ENCODE data around the gene TTC24. TPM values are rescaled to one million over a fixed set of nuclear protein-coding genes. Genes with fewer than 3 reads are reported as not detected.

The TTC24 gene
- polyA plus RNA-seq, 1 donor from 2014 or later: not detected

GRCh38 chr1:156578055-156578454, 1.5 kb upstream of the TTC24 start:
- Histone ChIP-seq H3K27ac (ENCODE audit: low read length) (no peak overlapping the region), H2AFZ (ENCODE audit: low read depth, low read length) (no peak overlapping the region)

DNA sequence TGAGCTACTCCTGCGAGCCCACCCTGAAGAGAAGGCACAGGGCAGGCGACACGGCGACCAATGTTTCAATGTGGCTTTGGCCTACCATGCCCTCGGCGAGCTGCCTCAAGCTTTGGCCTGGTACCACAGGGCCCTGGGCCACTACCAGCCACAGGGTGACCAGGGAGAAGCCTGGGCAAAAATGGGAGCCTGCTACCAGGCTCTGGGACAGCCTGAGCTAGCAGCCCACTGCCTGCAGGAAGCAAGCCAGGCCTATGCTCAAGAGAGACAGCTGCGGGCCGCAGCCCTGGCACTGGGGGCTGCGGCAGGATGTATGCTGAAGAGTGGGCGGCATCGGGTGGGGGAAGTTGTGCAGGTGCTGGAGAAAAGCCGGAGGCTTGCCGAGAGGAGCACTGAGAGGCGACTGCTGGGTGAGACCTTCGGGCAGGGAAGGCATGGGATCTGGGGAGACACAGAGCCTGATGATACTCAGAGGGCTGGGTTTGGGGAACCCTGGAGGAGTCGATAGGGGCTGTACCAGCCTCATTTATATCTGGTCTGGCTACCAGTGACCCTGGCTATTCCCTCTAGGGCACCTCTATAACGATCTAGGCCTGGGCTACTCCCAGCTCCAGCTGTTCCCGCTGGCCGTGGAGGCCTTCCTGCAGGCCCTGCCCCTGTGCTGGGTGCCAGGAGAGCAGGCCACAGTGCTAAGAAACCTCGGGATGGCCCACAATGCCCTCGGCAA, 2.3 kb downstream of the TTC24 start:
- no peaks in the 10 kb centered on the region for H3K9me3 ChIP-seq (ENCODE audit: low read length)
- H3K36me3 ChIP-seq (ENCODE audit: insufficient read depth, low read length): no peaks in the 10 kb centered on the region
- H4K20me1 ChIP-seq (ENCODE audit: insufficient read depth): no peaks in the 10 kb centered on the region
- no peak overlapping the region for H3K27ac ChIP-seq (ENCODE audit: low read length)
- H2AFZ ChIP-seq (ENCODE audit: low read depth, low read length): no peak overlapping the region
- H3K9me2 ChIP-seq (ENCODE audit: insufficient read depth, low read length): no peaks in the 10 kb centered on the region
- H3K4me3 ChIP-seq (ENCODE audit: low read length): no peak overlapping the region
- H3F3A ChIP-seq (ENCODE audit: insufficient read depth, low read length, poor library complexity, severe bottlenecking): no peaks in the 10 kb centered on the region
- no peaks in the 10 kb centered on the region for H3K79me2 ChIP-seq (replicated peaks; ENCODE audit: insufficient read depth, low read length)
- no peak for TF ChIP-seq EP300 (conservative IDR thresholded peaks at IDR 0.05; ENCODE audit: poor library complexity, severe bottlenecking)
- no peak for TF ChIP-seq CTCF (IDR thresholded peaks at IDR 0.05; ENCODE audit: poor library complexity, severe bottlenecking)
- no peak for TF ChIP-seq TAF1 (IDR thresholded peaks at IDR 0.05; ENCODE audit: low read depth)
- no peak overlapping the region for H3K4me2 ChIP-seq (ENCODE audit: low read length)
- H3K27me3 ChIP-seq (ENCODE audit: insufficient read depth, low read depth, low read length): no peaks in the 10 kb centered on the region
- no peak overlapping the region for H3K9ac ChIP-seq (ENCODE audit: low read length)

More at GRCh38 chr1:156578055-156578454, 1.5 kb upstream of the TTC24 start:
- no peaks in the 10 kb centered on the region for H3K27me3 ChIP-seq (ENCODE audit: insufficient read depth, low read depth, low read length)
- H3K4me2 ChIP-seq (ENCODE audit: low read length): no peak overlapping the region
- no peaks in the 10 kb centered on the region for H3K9me3 ChIP-seq (ENCODE audit: low read length)
- H3K36me3 ChIP-seq (ENCODE audit: insufficient read depth, low read length): no peaks in the 10 kb centered on the region
- H4K20me1 ChIP-seq (ENCODE audit: insufficient read depth): no peaks in the 10 kb centered on the region
- H3F3A ChIP-seq (ENCODE audit: insufficient read depth, low read length, poor library complexity, severe bottlenecking): no peaks in the 10 kb centered on the region
- H3K9me2 ChIP-seq (ENCODE audit: insufficient read depth, low read length): no peaks in the 10 kb centered on the region
- no peak overlapping the region for H3K4me3 ChIP-seq (ENCODE audit: low read length)
- H3K79me2 ChIP-seq (replicated peaks; ENCODE audit: insufficient read depth, low read length): no peaks in the 10 kb centered on the region
- TF ChIP-seq EZH2 (IDR thresholded peaks at IDR 0.05; ENCODE audit: borderline replicate concordance, insufficient read depth, low read length, poor library complexity, severe bottlenecking) (no peak), CTCF (IDR thresholded peaks at IDR 0.05; ENCODE audit: poor library complexity, severe bottlenecking) (no peak), TAF1 (IDR thresholded peaks at IDR 0.05; ENCODE audit: low read depth) (no peak), RAD21 (conservative IDR thresholded peaks at IDR 0.05) (no peak), POLR2AphosphoS5 (IDR thresholded peaks at IDR 0.05) (no peak), EP300 (conservative IDR thresholded peaks at IDR 0.05; ENCODE audit: poor library complexity, severe bottlenecking) (no peak), SMC3 (conservative IDR thresholded peaks at IDR 0.05; ENCODE audit: poor library complexity) (no peak), MXI1 (conservative IDR thresholded peaks at IDR 0.05; ENCODE audit: poor library complexity, severe bottlenecking) (no peak), REST (IDR thresholded peaks at IDR 0.05; ENCODE audit: borderline replicate concordance) (no peak)
- no peak overlapping the region for H3K9ac ChIP-seq (ENCODE audit: low read length)

Measured in neural cell (in vitro differentiated cells).